OCI-LY7 (cell line): ENCODE measurements around the gene ENOX1. TPM values are rescaled to one million over a fixed set of nuclear protein-coding genes. Genes with fewer than 3 reads are reported as not detected.

Experiments
- BruUV-seq: library from RNA; stranded (reverse); fragments of 400-500 nt; replicated peaks from 2 replicates; lab custom pipeline; 2021; lab: Mats Ljungman, UMichigan
- CTCF ChIA-PET: fragments of 300-600 bp; sonication (Branson Sonifier 250); formaldehyde crosslinking; loops from one replicate; lab custom pipeline; 2022; ENCODE audit warnings: antibody characterized with exemption; ENCODE audit not compliant: unreplicated experiment; lab: Charles Lee
- POLR2A ChIA-PET: fragments of 300-600 bp; sonication (Branson Sonifier 250); formaldehyde crosslinking; loops from one replicate; lab custom pipeline; 2022; ENCODE audit warnings: antibody characterized with exemption; lab: Charles Lee
- DNase-seq: peaks from one replicate; pipeline ENCODE4 v3.0.0-alpha.2; 2015; ENCODE audit warnings: low spot score
- H2AFZ ChIP-seq: fragments of 200-600 bp; sonication (generic), shearing (Covaris generic); 2 replicates; pipeline ENCODE4 v1.6.1; 2014; ENCODE audit warnings: mild to moderate bottlenecking, antibody characterized with exemption, low read length, moderate library complexity
- H3K27ac ChIP-seq: fragments of 200-600 bp; sonication (generic); 2 replicates; pipeline ENCODE4 v1.5.1; 2014; ENCODE audit warnings: mixed run types, low read depth, mild to moderate bottlenecking, moderate library complexity, low read length, inconsistent platforms; ENCODE audit not compliant: poor library complexity, severe bottlenecking
- H3K36me3 ChIP-seq: fragments of 200-600 bp; sonication (generic); 2 replicates; pipeline ENCODE4 v1.6.1; 2014; ENCODE audit warnings: mild to moderate bottlenecking, antibody characterized with exemption, low read length, moderate library complexity, mixed read lengths; ENCODE audit not compliant: insufficient read depth
- H3K4me1 ChIP-seq: fragments of 200-600 bp; sonication (generic); 2 replicates; pipeline ENCODE4 v1.5.1; 2014; ENCODE audit warnings: mild to moderate bottlenecking, low read length; ENCODE audit not compliant: insufficient read depth, poor library complexity, severe bottlenecking
- H3K4me2 ChIP-seq: fragments of 200-600 bp; sonication (generic); 2 replicates; pipeline ENCODE4 v1.6.1; 2014; ENCODE audit warnings: mild to moderate bottlenecking, low read length
- H3K4me3 ChIP-seq: fragments of 200-600 bp; sonication (generic); 2 replicates; pipeline ENCODE4 v1.5.1; 2014; ENCODE audit warnings: mild to moderate bottlenecking, low read depth, low read length; ENCODE audit not compliant: poor library complexity, severe bottlenecking
- H3K79me2 ChIP-seq: fragments of 200-600 bp; sonication (generic); 2 replicates; pipeline ENCODE4 v1.6.1; 2016; ENCODE audit warnings: low read depth, mild to moderate bottlenecking, low read length, moderate library complexity, mixed read lengths; ENCODE audit not compliant: insufficient read depth
- H3K9me2 ChIP-seq: fragments of 200-600 bp; sonication (generic); 2 replicates; pipeline ENCODE4 v1.6.1; 2016; ENCODE audit warnings: mild to moderate bottlenecking, low read length, mixed read lengths; ENCODE audit not compliant: insufficient read depth
- H3K9me3 ChIP-seq: fragments of 200-600 bp; sonication (generic); 2 replicates; pipeline ENCODE4 v1.6.1; 2014; ENCODE audit warnings: mild to moderate bottlenecking, mixed run types, low read length, mixed read lengths
- H4K20me1 ChIP-seq: fragments of 200-600 bp; sonication (generic); 2 replicates; pipeline ENCODE4 v1.6.1; 2014; ENCODE audit warnings: mild to moderate bottlenecking, antibody characterized with exemption, low read length, moderate library complexity, mixed read lengths; ENCODE audit not compliant: insufficient read depth
- CTCF ChIP-seq: fragments of 200-600 bp; sonication (generic); conservative IDR thresholded peaks from 2 replicates; pipeline ENCODE4 v1.5.1; 2014; ENCODE audit warnings: mild to moderate bottlenecking, antibody characterized with exemption, low read length, moderate library complexity, mixed read lengths
- EZH2phosphoT487 ChIP-seq: fragments of 200-600 bp; sonication (generic); IDR thresholded peaks from 2 replicates; pipeline ENCODE4 v1.6.1; 2018; ENCODE audit warnings: low read depth, borderline replicate concordance, mild to moderate bottlenecking, mixed run types, antibody characterized with exemption, low read length, moderate library complexity, mixed read lengths
- intact Hi-C: fragments of 100-400 bp; cut with micrococcal nuclease; formaldehyde crosslinking; loops from one replicate; pipeline ENCODE4 v1.10.0; 2022; ENCODE audit not compliant: unreplicated experiment
- total RNA-seq, 2 experiments: library from RNA; depleted of rRNA in 1 of 2; stranded (reverse); fragments of >200 nt in 1 of 2; shearing (Covaris generic) in 1 of 2; gene quantifications; 2 replicates each; pipeline ENCODE4 v1.2.3, GENCODE V29; 2014 to 2022

ENOX1 gene
- total RNA-seq, 2 experiments from 2014 or later, result 0.03 TPM; not detected in 1

GRCh38 chr13:43274881-43275280 is 511.9 kb downstream of the ENOX1 start:
- Histone ChIP-seq H4K20me1 (no peaks in the 10 kb centered on the region), H3K4me2 (no peak overlapping the region), H3K27ac (no peak overlapping the region), H3K4me3 (no peak overlapping the region), H3K79me2 (no peaks in the 10 kb centered on the region), H3K9me2 (no peaks in the 10 kb centered on the region), H2AFZ (no peak overlapping the region), H3K36me3 (no peaks in the 10 kb centered on the region), H3K9me3 (no peaks in the 10 kb centered on the region), H3K4me1 (no peaks in the 10 kb centered on the region)
- POLR2A ChIA-PET, result no interaction called here
- BruUV-seq, result no TSS peak
- no peak for DNase-seq
- CTCF ChIA-PET, result no interaction called here
- TF ChIP-seq CTCF, result no peak
- no peak for TF ChIP-seq EZH2phosphoT487
- intact Hi-C loops, result no loop called here

- CTCF ChIA-PET, result no interaction called here
- H3K4me1 ChIP-seq, result no peaks in the 10 kb centered on the region
- no peaks in the 10 kb centered on the region for H3K9me3 ChIP-seq
- no peaks in the 10 kb centered on the region for H3K9me2 ChIP-seq
- no peaks in the 10 kb centered on the region for H3K79me2 ChIP-seq
- H3K4me3 ChIP-seq, result no peak overlapping the region
- no TSS peak for BruUV-seq
- no peak for DNase-seq
- TF ChIP-seq CTCF (no peak), EZH2phosphoT487 (no peak)
- H2AFZ ChIP-seq, result no peak overlapping the region
- no peaks in the 10 kb centered on the region for H3K36me3 ChIP-seq
- H4K20me1 ChIP-seq, result no peaks in the 10 kb centered on the region
- H3K4me2 ChIP-seq, result no peak overlapping the region
- no peak overlapping the region for H3K27ac ChIP-seq
- intact Hi-C loops, result no loop called here
- POLR2A ChIA-PET, result no interaction called here
Observed at GRCh38 chr13:43273362-43273761, 513.4 kb downstream of the ENOX1 start.

GRCh38 chr13:43272851-43273250 is 513.9 kb downstream of the ENOX1 start:
- ChIA-PET CTCF (no interaction called here), POLR2A (no interaction called here)
- H3K79me2 ChIP-seq, result no peaks in the 10 kb centered on the region
- TF ChIP-seq CTCF (no peak), EZH2phosphoT487 (no peak)
- no peaks in the 10 kb centered on the region for H4K20me1 ChIP-seq
- BruUV-seq, result no TSS peak
- no peaks in the 10 kb centered on the region for H3K9me3 ChIP-seq
- H3K36me3 ChIP-seq, result no peaks in the 10 kb centered on the region
- H3K4me1 ChIP-seq, result no peaks in the 10 kb centered on the region
- no peak overlapping the region for H3K4me2 ChIP-seq
- no peaks in the 10 kb centered on the region for H3K9me2 ChIP-seq
- intact Hi-C loops, result no loop called here
- DNase-seq, result no peak
- no peak overlapping the region for H3K27ac ChIP-seq
- H3K4me3 ChIP-seq, result no peak overlapping the region
- no peak overlapping the region for H2AFZ ChIP-seq
